Trophoblast cell (in vitro differentiated cells and primary cell): ENCODE data around the gene UPK3A.

Experiments
- DNase-seq, 2 donors: peaks; one replicate each; pipeline ENCODE4 v3.0.0-alpha.2; 2016
- H2AFZ ChIP-seq: 2 replicates; pipeline ENCODE4 v1.6.1; 2013; ENCODE audit warnings: low read length, moderate library complexity, mild to moderate bottlenecking; ENCODE audit not compliant: insufficient read depth, poor library complexity
- H2AK5ac ChIP-seq: 2 replicates; pipeline ENCODE4 v1.6.1; 2013; ENCODE audit warnings: mild to moderate bottlenecking, low read length
- H2BK120ac ChIP-seq: 2 replicates; pipeline ENCODE4 v1.6.1; 2013; ENCODE audit warnings: low read length, mild to moderate bottlenecking, moderate library complexity; ENCODE audit not compliant: insufficient read depth, poor library complexity
- H2BK12ac ChIP-seq: 2 replicates; pipeline ENCODE4 v1.6.1; 2013; ENCODE audit warnings: mild to moderate bottlenecking, low read length, moderate library complexity
- H2BK5ac ChIP-seq: 2 replicates; pipeline ENCODE4 v1.6.1; 2013; ENCODE audit warnings: low read length, low read depth, moderate library complexity, mild to moderate bottlenecking; ENCODE audit not compliant: poor library complexity
- H3K14ac ChIP-seq: 2 replicates; pipeline ENCODE4 v1.6.1; 2013; ENCODE audit warnings: mild to moderate bottlenecking, low read length
- H3K18ac ChIP-seq: 2 replicates; pipeline ENCODE4 v1.6.1; 2013; ENCODE audit warnings: mild to moderate bottlenecking, low read length
- H3K23ac ChIP-seq: 2 replicates; pipeline ENCODE4 v1.6.1; 2013; ENCODE audit warnings: low read length
- H3K27ac ChIP-seq: 2 replicates; pipeline ENCODE4 v1.5.1; 2013; ENCODE audit warnings: low read depth, mild to moderate bottlenecking, inconsistent platforms, low read length, moderate library complexity
- H3K27me3 ChIP-seq: 2 replicates; pipeline ENCODE4 v1.6.1; 2013; ENCODE audit warnings: inconsistent platforms, mild to moderate bottlenecking, low read length, moderate library complexity; ENCODE audit not compliant: insufficient read depth
- H3K36me3 ChIP-seq, 2 experiments: 1 replicate in 1 of 2; 2 replicates in 1 of 2; pipeline ENCODE4 v1.6.1; 2013; ENCODE audit warnings: low read length in 2 of 2, mild to moderate bottlenecking in 2 of 2, moderate library complexity in 1 of 2; ENCODE audit not compliant: insufficient read depth in 2 of 2, control insufficient read depth in 1 of 2
- H3K4ac ChIP-seq: 2 replicates; pipeline ENCODE4 v1.6.1; 2013; ENCODE audit warnings: low read depth, mild to moderate bottlenecking, low read length, moderate library complexity
- H3K4me1 ChIP-seq, 2 experiments: 1 replicate in 1 of 2; 2 replicates in 1 of 2; pipeline ENCODE4 v1.6.1; 2013; ENCODE audit warnings: low read length in 2 of 2, mild to moderate bottlenecking in 2 of 2, moderate library complexity in 1 of 2; ENCODE audit not compliant: insufficient read depth in 2 of 2, control insufficient read depth in 1 of 2
- H3K4me2 ChIP-seq: 2 replicates; pipeline ENCODE4 v1.6.1; 2013; ENCODE audit warnings: inconsistent platforms, mild to moderate bottlenecking, low read length, moderate library complexity
- H3K4me3 ChIP-seq: 2 replicates; pipeline ENCODE4 v1.5.1; 2013; ENCODE audit warnings: mild to moderate bottlenecking, low read depth, low read length, inconsistent platforms
- H3K79me1 ChIP-seq: one replicate; pipeline ENCODE4 v1.6.1; 2013; ENCODE audit warnings: low read length
- H3K79me2 ChIP-seq: 2 replicates; pipeline ENCODE4 v1.6.1; 2013; ENCODE audit warnings: low read length, mild to moderate bottlenecking; ENCODE audit not compliant: control insufficient read depth, insufficient read depth, poor library complexity
- H3K9ac ChIP-seq: 2 replicates; pipeline ENCODE4 v1.6.1; 2013; ENCODE audit warnings: mild to moderate bottlenecking, low read length
- H3K9me3 ChIP-seq: 2 replicates; pipeline ENCODE4 v1.6.1; 2013; ENCODE audit warnings: low read depth, mild to moderate bottlenecking, control low read depth, inconsistent platforms, low read length; ENCODE audit not compliant: insufficient read depth
- H4K12ac ChIP-seq: 2 replicates; pipeline ENCODE4 v1.6.1; 2013; ENCODE audit warnings: low read depth, mild to moderate bottlenecking, low read length, moderate library complexity
- H4K8ac ChIP-seq: 2 replicates; pipeline ENCODE4 v1.6.1; 2013; ENCODE audit warnings: low read depth, mild to moderate bottlenecking, low read length, moderate library complexity
- H4K91ac ChIP-seq: one replicate; pipeline ENCODE4 v1.6.1; 2013; ENCODE audit warnings: low read depth, mild to moderate bottlenecking, low read length, moderate library complexity
- WGBS: extraction: QIAGEN DNeasy Blood & Tissue Kit; methylation state at CpG from one replicate; pipeline ENCODE4 v1.1.7; 2013; ENCODE audit warnings: missing lambda C conversion rate; ENCODE audit not compliant: insufficient read length, insufficient coverage; ENCODE audit errors: extremely low coverage; 5-methylcytosine and 5-hydroxymethylcytosine counted together

UPK3A gene

DNA sequence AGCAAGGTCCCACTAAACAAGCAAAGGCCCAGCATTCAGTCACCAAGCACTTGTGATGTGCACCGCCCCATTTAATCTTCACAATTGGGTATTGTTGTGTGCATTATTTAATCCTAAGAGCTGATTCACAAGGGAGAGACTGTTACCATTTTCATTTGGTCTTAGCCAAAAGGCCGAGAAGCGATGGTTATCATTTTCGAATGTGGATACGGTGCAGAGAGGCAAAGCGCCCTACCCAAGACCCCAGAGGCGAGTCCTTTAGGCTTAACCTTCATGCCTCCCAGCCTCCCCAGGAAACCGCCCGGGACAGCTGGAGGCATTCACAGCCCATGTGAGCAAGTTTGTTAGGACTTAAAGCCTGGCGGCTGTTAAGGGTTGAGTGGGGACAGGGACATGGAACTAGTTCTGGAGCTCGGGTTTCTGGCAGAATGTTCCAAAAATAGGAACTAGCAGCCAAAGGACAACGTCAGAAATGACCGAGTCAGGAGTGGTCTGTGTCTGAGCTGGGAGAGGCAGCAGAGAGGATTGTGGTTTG lies 13.0 kb upstream of the UPK3A start:
- no peak for DNase-seq
- no peaks in the 10 kb centered on the region for H3K36me3 ChIP-seq
- H3K18ac ChIP-seq: no peak overlapping the region
- H2AFZ ChIP-seq: no peak overlapping the region
- no peak overlapping the region for H4K12ac ChIP-seq
- H2BK5ac ChIP-seq: no peak overlapping the region
- H3K9ac ChIP-seq: no peak overlapping the region
- H3K79me2 ChIP-seq: no peaks in the 10 kb centered on the region
- no CpG with 5 or more reads among the region's 13 CpGs for WGBS
- no peak overlapping the region for H3K4ac ChIP-seq
- no peak overlapping the region for H3K14ac ChIP-seq
- no peak overlapping the region for H3K4me2 ChIP-seq
- no peaks in the 10 kb centered on the region for H3K27me3 ChIP-seq
- H2BK120ac ChIP-seq: no peak overlapping the region
- no peak overlapping the region for H3K27ac ChIP-seq
- no peak overlapping the region for H3K4me3 ChIP-seq
- peaks cover 13% of the 10 kb centered on the region in 2 experiments for H3K4me1 ChIP-seq
- peaks cover 12% of the 10 kb centered on the region for H3K79me1 ChIP-seq
- no peak overlapping the region for H2BK12ac ChIP-seq
- no peak overlapping the region for H3K23ac ChIP-seq
- no peak overlapping the region for H4K8ac ChIP-seq
- no peak overlapping the region for H4K91ac ChIP-seq
- no peak overlapping the region for H2AK5ac ChIP-seq
- no peaks in the 10 kb centered on the region for H3K9me3 ChIP-seq

DNA sequence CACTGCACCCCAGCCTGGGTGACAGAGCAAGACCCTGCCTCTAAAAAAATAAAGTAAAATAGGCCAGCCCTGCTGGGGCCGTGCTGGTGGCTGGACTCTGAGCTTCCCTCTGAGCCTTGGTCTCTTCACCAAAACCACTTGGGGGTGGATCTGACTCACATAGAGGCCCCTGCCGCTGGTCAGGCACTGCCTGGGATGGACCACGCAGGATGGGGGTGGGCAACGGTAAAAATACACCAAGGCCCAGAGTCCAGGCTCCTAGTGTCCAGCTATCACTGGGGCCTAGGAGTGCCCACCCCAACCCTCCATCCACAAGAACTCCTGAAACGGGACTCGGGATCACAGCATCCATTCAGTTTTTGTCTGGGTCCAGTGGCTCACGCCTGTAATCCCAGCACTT lies 12.3 kb upstream of the UPK3A start:
- Histone ChIP-seq H3K79me1 (peaks cover 12% of the 10 kb centered on the region), H3K4me3 (no peak overlapping the region)
- no CpG with 5 or more reads among the region's 7 CpGs for WGBS

DNA sequence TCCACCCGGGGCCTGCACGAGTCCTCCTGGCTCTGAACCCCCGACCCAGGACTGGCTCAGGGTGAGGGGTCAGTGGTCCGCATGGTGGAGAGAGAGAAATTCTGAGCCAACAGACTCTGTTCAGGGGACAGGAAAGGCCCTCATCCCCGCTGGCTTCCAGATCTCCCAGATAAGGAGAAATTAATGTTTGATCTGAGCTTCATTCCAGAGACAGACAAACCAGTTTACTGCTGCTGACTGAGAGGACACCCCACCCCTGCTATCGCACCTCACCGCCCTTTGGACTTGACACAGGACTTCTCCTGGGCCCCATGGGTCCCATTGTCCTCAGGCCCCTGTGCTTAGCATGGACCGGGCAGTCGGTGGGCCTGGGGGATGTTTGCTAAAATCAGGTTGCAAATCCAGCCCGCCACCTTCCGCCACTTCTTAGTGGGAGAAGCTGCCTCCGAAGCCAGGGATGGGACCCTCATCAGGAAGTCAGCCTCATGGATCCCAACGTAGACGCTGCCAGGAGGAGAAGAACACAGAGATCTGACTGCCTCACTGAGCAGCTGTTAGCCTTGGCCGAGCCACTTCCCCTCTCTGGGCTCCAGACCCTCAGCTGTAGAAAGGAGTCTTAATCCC lies 11.2 kb upstream of the UPK3A start:
- Histone ChIP-seq H4K12ac (no peak overlapping the region), H3K4me1 (peaks cover 13% of the 10 kb centered on the region in 2 experiments), H2BK5ac (no peak overlapping the region), H3K9ac (no peak overlapping the region), H3K9me3 (no peaks in the 10 kb centered on the region), H3K79me2 (no peaks in the 10 kb centered on the region), H3K14ac (no peak overlapping the region), H4K8ac (no peak overlapping the region), H3K18ac (no peak overlapping the region), H3K4ac (no peak overlapping the region), H2AFZ (no peak overlapping the region), H2BK120ac (peak overlapping the region; percentile 7), H3K4me2 (no peak overlapping the region), H3K4me3 (no peak overlapping the region), H3K27ac (no peak overlapping the region), H3K36me3 (no peaks in the 10 kb centered on the region), H3K79me1 (peaks cover 9% of the 10 kb centered on the region), H4K91ac (no peak overlapping the region), H3K27me3 (no peaks in the 10 kb centered on the region), H3K23ac (no peak overlapping the region), H2AK5ac (peak overlapping the region; percentile 71), H2BK12ac (no peak overlapping the region)
- DNase-seq: peak in 1 of 2 donors; percentile 68
- no CpG with 5 or more reads among the region's 15 CpGs for WGBS

More for the DNA sequence above, 12.3 kb upstream of the UPK3A start:
- Histone ChIP-seq H3K18ac (no peak overlapping the region), H4K12ac (no peak overlapping the region), H2AFZ (no peak overlapping the region), H3K79me2 (no peaks in the 10 kb centered on the region), H2BK12ac (no peak overlapping the region), H2AK5ac (no peak overlapping the region), H3K4me2 (no peak overlapping the region), H3K23ac (no peak overlapping the region), H3K9me3 (no peaks in the 10 kb centered on the region), H4K8ac (no peak overlapping the region), H4K91ac (peak overlapping the region; percentile 22), H3K4me1 (peaks cover 13% of the 10 kb centered on the region in 2 experiments), H3K9ac (no peak overlapping the region), H2BK120ac (no peak overlapping the region), H3K27me3 (no peaks in the 10 kb centered on the region), H2BK5ac (no peak overlapping the region), H3K36me3 (no peaks in the 10 kb centered on the region), H3K4ac (no peak overlapping the region), H3K14ac (no peak overlapping the region), H3K27ac (no peak overlapping the region)
- no peak for DNase-seq

DNA sequence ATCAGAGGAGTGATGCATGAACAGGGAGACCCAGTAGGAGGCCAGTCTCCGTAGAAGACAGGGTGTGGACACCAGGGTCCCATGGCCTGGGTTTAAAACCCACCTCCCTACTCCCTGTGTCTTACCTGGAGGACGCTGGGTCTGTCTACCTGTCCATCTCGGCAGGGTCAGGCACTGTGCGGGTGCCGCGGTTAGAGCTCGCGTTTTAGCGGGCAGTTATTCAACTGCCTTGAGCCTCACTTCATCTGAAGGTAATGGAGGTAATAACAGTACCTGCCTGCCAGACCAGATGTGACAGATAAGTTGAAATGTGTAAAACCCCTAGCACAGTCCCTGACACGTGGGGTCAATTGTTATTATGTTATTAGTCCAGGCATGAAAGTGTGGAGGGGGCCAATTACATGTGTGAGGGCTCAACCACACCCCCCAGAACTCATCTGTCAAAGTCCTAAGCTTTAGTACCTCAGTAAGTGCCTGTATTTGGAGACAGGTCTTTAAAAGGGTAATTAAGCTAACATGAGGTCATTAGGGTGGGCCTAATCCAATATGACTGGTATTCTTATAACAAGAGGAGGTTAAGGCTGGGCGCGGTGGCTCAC lies 8.1 kb upstream of the UPK3A start:
- no peak for DNase-seq
- H4K12ac ChIP-seq: no peak overlapping the region
- H3K4me3 ChIP-seq: no peak overlapping the region
- H3K4ac ChIP-seq: no peak overlapping the region
- H3K27me3 ChIP-seq: no peaks in the 10 kb centered on the region
- no peaks in the 10 kb centered on the region for H3K36me3 ChIP-seq
- no CpG with 5 or more reads among the region's 12 CpGs for WGBS
- H3K27ac ChIP-seq: no peak overlapping the region
- H3K79me1 ChIP-seq: peaks cover 2% of the 10 kb centered on the region
- H3K9ac ChIP-seq: no peak overlapping the region
- H3K79me2 ChIP-seq: no peaks in the 10 kb centered on the region
- no peak overlapping the region for H2AK5ac ChIP-seq
- peaks cover 4 to 10% of the 10 kb centered on the region in 2 experiments for H3K4me1 ChIP-seq
- no peak overlapping the region for H2BK120ac ChIP-seq
- no peak overlapping the region for H3K23ac ChIP-seq
- H4K8ac ChIP-seq: no peak overlapping the region
- no peaks in the 10 kb centered on the region for H3K9me3 ChIP-seq
- H2BK5ac ChIP-seq: no peak overlapping the region
- H2BK12ac ChIP-seq: no peak overlapping the region
- H4K91ac ChIP-seq: no peak overlapping the region
- no peak overlapping the region for H3K4me2 ChIP-seq
- no peak overlapping the region for H2AFZ ChIP-seq
- no peak overlapping the region for H3K18ac ChIP-seq
- H3K14ac ChIP-seq: no peak overlapping the region
